H7 (cell line): ENCODE data around the gene PCDH9. TPM values are rescaled to one million over a fixed set of nuclear protein-coding genes. Genes with fewer than 3 reads are reported as not detected.
A peak's percentile ranks its signal among the peaks of the same experiment; 100 is the strongest.

Experiments used
- DNase-seq: peaks from one replicate; pipeline ENCODE4 v3.0.0; 2012
- H3K27me3 ChIP-seq: 2 replicates; pipeline ENCODE4 v1.6.0; 2011; ENCODE audit warnings: mild to moderate bottlenecking, low read length; ENCODE audit not compliant: control insufficient read depth, insufficient read depth
- H3K36me3 ChIP-seq: replicated peaks from 2 replicates; pipeline ENCODE4 v1.5.1; 2011; ENCODE audit warnings: low read length; ENCODE audit not compliant: control insufficient read depth, insufficient read depth
- H3K4me3 ChIP-seq: 2 replicates; pipeline ENCODE4 v1.5.1; 2011; ENCODE audit warnings: low read depth, mild to moderate bottlenecking, control low read depth, low read length, moderate library complexity; ENCODE audit not compliant: insufficient read depth
- total RNA-seq: library from RNA; depleted of rRNA; stranded (reverse); fragments of >200 nt; shearing (Covaris generic); gene quantifications from 2 replicates; pipeline ENCODE4 v1.2.3, GENCODE V29; 2014; rRNA removed

PCDH9 gene, protein sequence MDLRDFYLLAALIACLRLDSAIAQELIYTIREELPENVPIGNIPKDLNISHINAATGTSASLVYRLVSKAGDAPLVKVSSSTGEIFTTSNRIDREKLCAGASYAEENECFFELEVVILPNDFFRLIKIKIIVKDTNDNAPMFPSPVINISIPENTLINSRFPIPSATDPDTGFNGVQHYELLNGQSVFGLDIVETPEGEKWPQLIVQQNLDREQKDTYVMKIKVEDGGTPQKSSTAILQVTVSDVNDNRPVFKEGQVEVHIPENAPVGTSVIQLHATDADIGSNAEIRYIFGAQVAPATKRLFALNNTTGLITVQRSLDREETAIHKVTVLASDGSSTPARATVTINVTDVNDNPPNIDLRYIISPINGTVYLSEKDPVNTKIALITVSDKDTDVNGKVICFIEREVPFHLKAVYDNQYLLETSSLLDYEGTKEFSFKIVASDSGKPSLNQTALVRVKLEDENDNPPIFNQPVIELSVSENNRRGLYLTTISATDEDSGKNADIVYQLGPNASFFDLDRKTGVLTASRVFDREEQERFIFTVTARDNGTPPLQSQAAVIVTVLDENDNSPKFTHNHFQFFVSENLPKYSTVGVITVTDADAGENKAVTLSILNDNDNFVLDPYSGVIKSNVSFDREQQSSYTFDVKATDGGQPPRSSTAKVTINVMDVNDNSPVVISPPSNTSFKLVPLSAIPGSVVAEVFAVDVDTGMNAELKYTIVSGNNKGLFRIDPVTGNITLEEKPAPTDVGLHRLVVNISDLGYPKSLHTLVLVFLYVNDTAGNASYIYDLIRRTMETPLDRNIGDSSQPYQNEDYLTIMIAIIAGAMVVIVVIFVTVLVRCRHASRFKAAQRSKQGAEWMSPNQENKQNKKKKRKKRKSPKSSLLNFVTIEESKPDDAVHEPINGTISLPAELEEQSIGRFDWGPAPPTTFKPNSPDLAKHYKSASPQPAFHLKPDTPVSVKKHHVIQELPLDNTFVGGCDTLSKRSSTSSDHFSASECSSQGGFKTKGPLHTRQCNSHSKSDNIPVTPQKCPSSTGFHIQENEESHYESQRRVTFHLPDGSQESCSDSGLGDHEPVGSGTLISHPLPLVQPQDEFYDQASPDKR (N-terminal part only)
- total RNA-seq, result 0.07 and 0.14 TPM in 2 replicates

DNA sequence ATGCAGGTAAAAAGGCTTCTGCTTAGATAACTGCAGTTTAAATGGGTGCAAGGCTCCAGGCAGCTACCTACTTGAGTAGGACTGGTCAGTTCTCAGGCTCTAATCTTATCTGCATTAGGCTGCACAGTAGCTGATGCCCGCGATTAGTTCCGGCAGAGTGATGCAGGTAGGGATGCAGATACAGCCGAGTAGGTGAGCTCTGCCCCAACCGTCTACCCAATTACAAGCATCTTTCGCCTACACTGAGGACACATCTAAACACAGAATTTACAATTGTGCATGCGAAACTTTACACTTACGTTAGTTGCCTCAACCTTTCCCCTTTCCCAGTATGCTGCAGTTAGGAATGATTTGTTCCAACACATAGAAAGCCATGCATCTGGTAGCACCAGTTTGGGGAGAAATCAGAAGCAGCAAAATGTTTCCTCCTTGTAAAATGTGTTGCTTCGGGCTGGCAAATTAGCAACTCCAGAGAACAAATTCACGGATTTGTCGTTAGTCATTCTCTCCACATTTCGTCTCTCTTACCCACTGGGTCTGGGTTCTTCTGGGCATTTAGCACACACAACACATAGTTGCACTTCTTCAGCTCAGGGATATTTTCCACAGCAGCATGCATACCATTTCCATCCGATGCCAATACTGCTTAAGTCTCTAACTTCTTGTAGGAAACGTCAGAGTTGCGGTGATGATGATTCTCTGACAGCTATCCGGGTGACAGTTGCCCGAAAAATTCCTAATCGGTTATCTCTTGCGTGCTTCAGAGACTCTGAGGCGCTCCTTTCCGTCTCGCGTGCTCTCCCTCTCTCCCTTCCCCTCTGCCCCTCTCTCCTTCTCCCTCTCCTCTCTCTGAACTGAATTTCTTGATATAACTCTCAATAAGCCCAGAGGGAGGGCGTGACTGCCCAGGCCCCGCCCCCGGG lies at the start of gene PCDH9:
TSS of gene PCDH9 (minus strand) at position 856 of the 923 bp plus-strand sequence. CDS start 1,896 bp downstream, outside the sequence.
- Histone ChIP-seq H3K27me3 (peaks cover 23% of the 10 kb centered on the region), H3K36me3 (no peaks in the 10 kb centered on the region), H3K4me3 (peak within 1 kb of the TSS; percentile 65)
- DNase-seq, result peak; percentile 16

DNA sequence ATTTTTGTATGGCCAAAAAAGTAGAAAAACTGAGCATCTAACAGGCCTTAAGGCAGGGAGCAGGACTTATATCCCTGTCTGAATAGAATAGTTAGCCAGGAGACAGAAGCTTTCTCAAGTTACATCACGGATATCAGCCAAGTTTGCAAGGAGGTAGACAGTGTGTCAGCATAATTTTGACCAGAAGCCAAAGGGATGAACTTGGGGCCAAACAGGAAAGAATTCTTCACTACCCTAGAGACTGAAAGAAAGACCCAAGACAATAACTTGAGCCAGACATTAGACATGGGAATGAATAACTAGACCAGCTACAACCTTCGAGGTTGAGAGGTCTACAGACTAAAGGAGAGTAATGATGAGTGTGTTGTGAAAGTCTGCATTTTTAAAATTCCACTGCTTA lies 48.1 kb upstream of the PCDH9 start:
- DNase-seq, result no peak
- Histone ChIP-seq H3K36me3 (no peaks in the 10 kb centered on the region), H3K4me3 (no peak overlapping the region), H3K27me3 (no peaks in the 10 kb centered on the region)

GRCh38 chr13:67277581-67277980 lies 47.4 kb upstream of the PCDH9 start:
- Histone ChIP-seq H3K27me3 (no peaks in the 10 kb centered on the region), H3K4me3 (no peak overlapping the region), H3K36me3 (no peaks in the 10 kb centered on the region)
- no peak for DNase-seq

DNA sequence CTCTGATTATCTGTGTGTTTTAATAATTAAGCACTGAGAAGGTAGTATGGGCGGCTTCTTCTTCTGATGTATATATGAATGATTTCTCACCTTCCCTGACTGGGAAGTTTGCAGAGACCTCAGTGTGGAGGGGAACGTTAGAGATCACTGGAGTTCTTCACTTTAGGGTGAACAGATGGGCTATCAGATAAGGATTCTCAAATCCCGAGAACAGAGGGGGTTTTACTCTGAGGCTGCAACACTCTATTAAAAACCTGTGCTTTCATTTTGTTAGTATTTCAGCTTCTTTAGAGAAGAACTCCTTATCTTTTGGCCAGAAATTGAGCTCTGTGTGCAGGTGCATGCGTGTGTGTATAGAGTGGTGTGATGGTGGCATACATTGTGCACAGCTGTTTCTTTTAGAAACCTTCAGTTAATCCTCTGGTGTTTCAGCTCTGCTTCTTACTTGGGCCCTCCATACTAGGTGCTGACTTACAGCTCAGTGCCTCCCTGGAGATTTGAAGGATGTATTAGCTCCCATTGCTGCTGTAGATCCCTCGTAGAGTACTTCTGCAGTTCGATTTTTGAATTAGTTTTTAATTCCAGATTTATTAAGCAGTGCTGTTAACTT lies 45.3 kb upstream of the PCDH9 start:
- Histone ChIP-seq H3K4me3 (no peak overlapping the region), H3K27me3 (no peaks in the 10 kb centered on the region), H3K36me3 (no peaks in the 10 kb centered on the region)
- DNase-seq, result no peak

GRCh38 chr13:67273001-67273400 lies 42.9 kb upstream of the PCDH9 start:
- no peak for DNase-seq
- no peaks in the 10 kb centered on the region for H3K27me3 ChIP-seq
- H3K4me3 ChIP-seq, result no peak overlapping the region
- H3K36me3 ChIP-seq, result no peaks in the 10 kb centered on the region

DNA sequence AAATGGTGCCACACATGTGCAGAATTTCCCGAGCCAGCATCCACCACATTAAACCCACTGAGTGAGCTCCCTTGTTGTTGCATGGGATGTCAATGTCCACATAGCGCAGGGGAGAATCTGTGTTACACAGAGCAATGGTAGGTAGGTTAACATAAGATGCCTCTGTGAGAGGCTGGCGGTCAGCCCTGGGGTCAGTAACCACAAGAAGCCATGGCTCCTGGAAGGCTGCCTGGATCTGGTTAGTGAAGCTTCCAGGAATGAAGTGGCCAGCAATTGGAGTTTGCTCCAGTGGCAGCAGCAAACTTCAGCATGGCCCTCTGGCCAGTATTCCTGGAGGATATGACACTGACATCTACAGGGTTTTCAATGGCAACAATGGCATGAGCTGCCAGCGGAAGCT lies 37.0 kb upstream of the PCDH9 start:
- no peaks in the 10 kb centered on the region for H3K36me3 ChIP-seq
- H3K27me3 ChIP-seq, result no peaks in the 10 kb centered on the region
- H3K4me3 ChIP-seq, result no peak overlapping the region
- no peak for DNase-seq

DNA sequence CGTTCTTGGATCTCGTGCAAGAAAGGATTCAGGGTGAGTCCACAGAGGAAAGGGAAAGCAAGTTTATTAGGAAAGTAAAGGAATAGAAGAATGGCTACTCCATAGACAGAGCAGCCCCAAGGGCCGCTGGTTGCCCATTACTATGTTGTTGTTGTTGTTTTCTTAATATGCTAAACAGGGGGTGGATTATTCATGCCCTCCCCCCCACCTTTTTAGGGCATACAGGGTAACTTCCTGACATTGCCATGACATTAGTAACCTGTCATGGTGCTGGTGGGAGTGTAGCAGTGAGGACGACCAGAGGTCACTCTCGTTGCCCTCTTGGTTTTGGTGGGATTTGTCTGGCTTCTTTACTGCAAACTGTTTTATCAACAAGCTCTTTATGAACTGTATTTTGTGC lies 29.1 kb upstream of the PCDH9 start:
- no peak overlapping the region for H3K4me3 ChIP-seq
- no peak for DNase-seq
- no peaks in the 10 kb centered on the region for H3K27me3 ChIP-seq
- H3K36me3 ChIP-seq, result no peaks in the 10 kb centered on the region

- H3K4me3 ChIP-seq, result no peak overlapping the region
- H3K27me3 ChIP-seq, result no peaks in the 10 kb centered on the region
- DNase-seq, result peak; percentile 7
- H3K36me3 ChIP-seq, result no peaks in the 10 kb centered on the region
Measured at GRCh38 chr13:67258482-67258881, 28.3 kb upstream of the PCDH9 start.

GRCh38 chr13:67238861-67239260 lies 8.7 kb upstream of the PCDH9 start:
- H3K27me3 ChIP-seq, result no peaks in the 10 kb centered on the region
- no peak for DNase-seq
- H3K36me3 ChIP-seq, result no peaks in the 10 kb centered on the region
- no peak overlapping the region for H3K4me3 ChIP-seq

- no peaks in the 10 kb centered on the region for H3K36me3 ChIP-seq
- no peaks in the 10 kb centered on the region for H3K27me3 ChIP-seq
- no peak overlapping the region for H3K4me3 ChIP-seq
- no peak for DNase-seq
Measured at GRCh38 chr13:67238277-67238859, 8.2 kb upstream of the PCDH9 start.

GRCh38 chr13:67235265-67235664 lies 5.1 kb upstream of the PCDH9 start:
- no peaks in the 10 kb centered on the region for H3K36me3 ChIP-seq
- no peak for DNase-seq
- no peak overlapping the region for H3K4me3 ChIP-seq
- H3K27me3 ChIP-seq, result no peaks in the 10 kb centered on the region

DNA sequence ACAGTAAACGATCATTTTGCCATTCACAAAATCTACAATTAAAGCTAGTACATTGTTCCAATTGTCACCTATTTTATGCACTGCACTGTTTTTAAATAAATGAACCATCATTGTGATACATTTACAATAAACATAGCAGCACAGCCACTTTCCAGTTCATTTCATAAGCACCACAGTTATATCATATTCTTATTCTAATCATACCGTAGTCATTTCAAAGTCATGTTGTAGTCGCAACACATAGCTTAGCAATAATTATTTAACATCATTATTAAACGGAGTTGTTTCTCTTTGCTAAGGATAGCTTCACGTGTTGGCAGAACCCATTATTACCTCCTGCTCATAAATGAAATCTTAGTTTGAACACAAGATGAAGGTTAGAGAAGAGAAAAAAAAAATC lies 2.2 kb upstream of the PCDH9 start:
- H3K36me3 ChIP-seq, result no peaks in the 10 kb centered on the region
- no peak overlapping the region for H3K4me3 ChIP-seq
- DNase-seq, result no peak
- peaks cover 22% of the 10 kb centered on the region for H3K27me3 ChIP-seq

GRCh38 chr13:67231289-67232000 lies 1.3 kb upstream of the PCDH9 start:
- H3K36me3 ChIP-seq, result no peaks in the 10 kb centered on the region
- peak overlapping the region; percentile 65 for H3K4me3 ChIP-seq
- DNase-seq, result no peak
- peaks cover 23% of the 10 kb centered on the region for H3K27me3 ChIP-seq
